Measurements from ENCODE around the gene GNB5.
"Not testable (repeated sequence)": the region's sequence is repeated elsewhere in the genome, so short reads cannot be mapped to it uniquely, and the experiment has no call there.

The GNB5 gene

GRCh38 chr15:52090193-52090592 is 101.0 kb downstream of the GNB5 start:
- DNase-seq: no peak

- DNase-seq: no peak
These were observed 105.0 kb downstream of the GNB5 start for GRCh38 chr15:52086011-52086786.

- no peak for DNase-seq
These were observed 105.9 kb downstream of the GNB5 start for GRCh38 chr15:52085299-52085698.

GRCh38 chr15:52083603-52084002 is 107.6 kb downstream of the GNB5 start:
- no peak for DNase-seq

- not testable (repeated sequence) for DNase-seq
These were observed 108.2 kb downstream of the GNB5 start for GRCh38 chr15:52083037-52083359.

GRCh38 chr15:52082197-52083036 is 108.8 kb downstream of the GNB5 start:
- DNase-seq: no peak

GRCh38 chr15:52080706-52081392 is 110.3 kb downstream of the GNB5 start:
- DNase-seq: no peak

- no peak for DNase-seq
These were observed 111.2 kb downstream of the GNB5 start for GRCh38 chr15:52080031-52080430.

GRCh38 chr15:52078876-52079700 is 112.1 kb downstream of the GNB5 start:
- DNase-seq: peak; percentile 91

GRCh38 chr15:52078197-52078875 is 112.9 kb downstream of the GNB5 start:
- no peak for DNase-seq

- no peak for DNase-seq
These were observed 114.1 kb downstream of the GNB5 start for GRCh38 chr15:52076889-52077781.

- DNase-seq: no peak
These were observed 119.6 kb downstream of the GNB5 start for GRCh38 chr15:52071570-52071969.

- DNase-seq: no peak
These were observed 121.6 kb downstream of the GNB5 start for GRCh38 chr15:52069559-52069958.

GRCh38 chr15:52068004-52068615 is 123.1 kb downstream of the GNB5 start:
- DNase-seq: no peak

- no peak for DNase-seq
These were observed 123.7 kb downstream of the GNB5 start for GRCh38 chr15:52067545-52067926.

GRCh38 chr15:52066842-52067544 is 124.2 kb downstream of the GNB5 start:
- no peak for DNase-seq

All from CD4-positive, alpha-beta T cell treated with Interleukin-6 for 4 hours (primary cell).